GM21825 (cell line): Measurements from ENCODE around the gene GSK3B.
"Not testable (repeated sequence)": the region's sequence is repeated elsewhere in the genome, so short reads cannot be mapped to it uniquely, and the experiment has no call there.

Experiments used
- ATAC-seq: cut with Tn5 transposase; IDR thresholded peaks from one replicate; pipeline ENCODE4 v1.9.1; 2021; ENCODE audit warnings: mild to moderate bottlenecking, moderate library complexity; ENCODE audit not compliant: unreplicated experiment

GSK3B gene

DNA sequence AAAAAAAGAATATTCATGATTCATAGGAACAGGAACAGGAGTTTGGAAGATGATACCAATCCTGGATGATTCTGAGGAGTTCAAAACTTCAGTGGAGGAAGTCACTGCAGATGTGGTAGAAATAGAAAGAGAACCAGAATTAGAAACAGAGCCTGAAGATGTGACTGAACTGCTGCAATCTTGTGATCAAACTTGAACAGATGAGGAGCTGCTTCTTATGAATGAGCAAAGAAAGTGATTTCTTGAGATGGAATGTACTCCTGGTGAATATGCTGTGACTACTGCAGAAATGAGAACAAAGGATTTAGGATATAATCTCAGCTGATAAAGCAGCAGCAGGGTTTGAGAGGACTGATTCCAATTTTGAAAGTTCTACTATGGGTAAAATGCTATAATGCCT, 72.7 kb downstream of the GSK3B start:
- no peak for ATAC-seq

DNA sequence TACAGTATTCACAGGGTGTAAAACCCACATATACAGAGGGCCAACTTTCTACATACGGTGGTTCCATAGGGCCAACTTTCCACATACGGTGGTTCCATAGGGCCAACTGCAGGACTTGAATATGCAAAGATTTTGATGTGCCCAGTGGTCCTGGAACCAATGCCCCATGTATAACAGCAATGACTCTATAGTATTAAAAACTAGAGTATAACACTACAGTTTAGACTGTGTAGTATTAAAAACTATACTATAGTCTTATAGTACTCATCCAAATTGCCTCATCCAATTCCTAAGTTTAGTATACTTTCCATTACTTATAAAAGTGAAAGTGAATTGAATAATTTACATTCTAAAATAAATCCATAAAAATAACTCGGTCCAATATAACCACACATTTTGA, 75.9 kb downstream of the GSK3B start:
- no peak for ATAC-seq

DNA sequence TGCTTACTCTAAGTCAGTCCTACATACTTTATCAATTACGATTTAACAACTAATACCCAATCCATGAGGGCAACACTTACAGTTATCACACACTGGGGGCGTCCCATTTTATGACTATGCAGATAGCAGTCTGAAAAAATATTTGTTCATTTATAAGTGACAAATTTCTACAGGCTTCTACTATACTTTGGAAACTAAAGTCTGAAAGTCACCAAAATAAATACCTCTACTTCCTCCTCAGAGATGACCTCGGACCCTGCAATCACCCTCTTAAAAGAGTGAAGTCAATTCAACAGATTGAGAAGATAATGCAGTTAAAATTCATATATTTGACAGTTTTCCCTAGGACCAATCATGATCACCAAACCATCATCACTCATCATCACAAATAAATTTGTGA, 76.6 kb downstream of the GSK3B start:
- ATAC-seq, result no peak

DNA sequence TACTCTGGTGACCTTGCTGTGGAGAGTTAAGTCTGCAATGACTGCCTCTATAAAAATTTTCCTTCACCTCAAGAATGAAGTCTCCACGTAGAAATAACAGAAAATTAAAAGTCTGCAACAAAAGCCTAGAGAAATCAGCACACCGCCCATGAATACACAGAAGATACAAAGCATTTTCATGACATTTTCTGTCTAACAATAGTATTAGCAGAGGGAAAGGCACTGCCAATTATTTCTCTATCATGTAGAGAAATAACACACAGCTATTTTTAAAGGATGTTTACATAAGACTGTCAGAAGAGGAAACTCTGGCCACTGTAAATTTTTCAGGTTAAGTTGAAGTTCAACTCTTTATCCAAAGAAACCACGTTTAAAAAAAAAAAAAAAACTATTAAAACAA, 80.8 kb downstream of the GSK3B start:
- ATAC-seq, result no peak

DNA sequence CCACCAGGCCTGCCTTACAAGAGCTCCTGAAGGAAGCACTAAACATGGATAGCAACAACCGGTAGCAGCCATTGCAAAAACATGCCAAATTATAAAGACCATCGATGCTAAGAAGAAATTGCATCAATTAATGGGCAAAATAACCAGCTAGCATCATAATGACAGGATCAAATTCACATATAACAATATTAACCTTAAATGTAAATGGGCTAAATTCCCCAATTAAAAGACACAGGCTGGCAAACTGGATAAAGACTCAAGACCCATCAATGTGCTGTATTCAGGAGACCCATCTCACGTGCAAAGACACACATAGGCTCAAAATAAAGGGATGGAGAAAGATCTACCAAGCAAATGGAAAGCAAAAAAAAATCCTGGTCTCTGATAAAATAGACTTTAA, 88.5 kb downstream of the GSK3B start:
- ATAC-seq, result not testable (repeated sequence)

DNA sequence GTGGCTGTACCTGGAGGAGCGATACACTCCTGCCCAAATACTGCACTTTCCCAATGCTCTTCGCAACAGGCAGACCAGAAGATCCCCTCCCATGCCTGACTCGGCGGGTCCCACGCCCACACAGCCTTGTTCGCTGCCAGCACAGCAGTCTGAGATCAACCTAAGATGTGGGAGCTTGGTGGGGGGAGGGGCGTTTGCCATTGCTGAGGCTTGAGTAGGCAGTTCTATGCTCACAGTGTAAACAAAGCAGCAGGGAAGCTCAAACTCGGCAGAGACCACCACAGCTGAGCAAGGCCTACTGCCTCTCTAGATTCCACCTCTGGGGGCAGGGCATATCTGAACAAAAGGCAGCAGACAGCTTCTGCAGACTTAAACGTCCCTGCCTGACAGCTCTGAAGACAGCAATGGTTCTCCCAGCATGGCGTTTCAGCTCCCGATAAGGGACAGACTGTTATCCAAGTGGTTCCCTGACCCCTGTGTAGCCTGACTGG, 90.2 kb downstream of the GSK3B start:
- ATAC-seq, result not testable (repeated sequence)

DNA sequence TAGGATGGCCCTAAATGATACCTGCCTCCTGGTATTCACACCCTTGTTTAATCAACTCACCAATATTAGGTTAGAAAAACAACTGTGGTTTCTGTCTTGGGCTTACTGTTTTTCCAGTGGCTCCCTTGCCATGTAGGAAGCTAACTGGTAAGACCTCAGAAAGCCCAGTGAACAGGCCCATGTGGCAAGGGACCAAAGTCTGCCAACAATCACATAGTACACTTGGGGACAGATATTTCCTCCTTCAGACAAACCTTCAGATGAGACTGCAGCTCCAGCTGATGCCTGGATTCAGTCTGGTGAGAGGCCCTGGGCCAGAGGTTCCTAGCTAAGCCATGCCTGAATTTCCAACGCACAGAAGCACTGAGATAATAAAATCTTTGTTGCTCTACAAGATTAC, 96.1 kb downstream of the GSK3B start:
- ATAC-seq, result no peak

DNA sequence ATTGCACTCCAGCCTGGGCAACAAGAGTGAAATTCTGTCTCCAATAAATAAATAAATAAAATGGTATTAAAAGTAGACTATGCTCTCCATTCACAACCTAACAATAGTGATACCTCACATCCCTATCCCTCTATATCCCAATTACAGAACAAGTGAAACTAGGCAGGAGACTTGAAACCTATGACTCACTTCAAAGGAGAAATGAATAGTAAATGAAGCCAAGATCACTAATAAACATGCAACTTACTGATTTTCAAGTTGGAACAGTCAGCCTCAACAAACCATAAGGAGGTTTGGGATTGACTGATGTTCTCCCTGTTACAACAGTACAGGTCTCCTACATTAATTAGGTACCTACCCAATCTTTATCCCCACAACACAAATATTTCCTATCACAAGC, 103.4 kb downstream of the GSK3B start:
- ATAC-seq, result no peak

DNA sequence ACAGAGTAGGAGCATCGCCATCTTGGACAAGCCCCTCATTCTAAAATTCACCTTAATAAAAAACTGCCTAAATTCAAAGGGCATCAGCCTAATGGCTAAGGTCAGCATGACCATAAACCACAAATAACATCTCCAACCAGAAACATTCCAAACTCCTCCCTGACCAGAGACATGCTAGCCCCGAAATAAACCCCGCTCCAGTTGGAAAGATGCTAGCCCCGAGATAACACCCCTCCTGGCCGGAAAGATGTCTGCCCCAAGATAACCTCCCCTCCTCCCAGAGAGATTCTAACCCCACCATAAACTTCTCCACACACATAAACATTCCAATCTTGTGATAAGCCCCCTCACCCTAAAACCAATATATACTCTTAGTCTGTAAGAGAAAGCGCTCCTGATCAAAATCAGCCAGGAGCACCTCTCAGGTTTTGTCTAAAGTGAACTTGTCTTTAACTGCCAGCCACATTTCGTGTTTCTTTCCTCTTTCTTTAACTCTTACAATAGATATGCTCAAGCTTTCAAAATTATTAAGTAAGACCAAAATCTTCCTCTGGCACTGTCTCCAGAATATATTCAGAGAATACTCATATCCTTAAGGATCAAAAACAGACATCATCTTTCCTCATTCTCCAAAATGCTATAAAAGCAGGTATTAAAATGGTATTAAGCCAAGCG, 104.1 kb downstream of the GSK3B start:
- ATAC-seq, result no peak

DNA sequence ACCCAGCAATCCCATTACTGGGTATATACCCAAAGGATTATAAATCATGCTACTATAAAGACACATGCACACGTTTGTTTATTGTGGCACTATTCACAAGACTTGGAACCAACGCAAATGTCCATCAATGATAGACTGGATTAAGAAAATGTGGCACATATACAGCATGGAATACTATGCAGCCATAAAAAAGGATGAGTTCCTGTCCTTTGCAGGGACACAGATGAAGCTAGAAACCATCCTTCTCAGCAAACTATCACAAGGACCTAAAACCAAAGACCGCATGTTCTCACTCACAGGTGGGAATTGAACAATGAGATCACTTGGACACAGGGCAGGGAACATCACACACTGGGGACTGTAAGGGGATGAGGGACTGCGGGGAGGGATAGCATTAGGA, 107.4 kb downstream of the GSK3B start:
- ATAC-seq, result not testable (repeated sequence)

DNA sequence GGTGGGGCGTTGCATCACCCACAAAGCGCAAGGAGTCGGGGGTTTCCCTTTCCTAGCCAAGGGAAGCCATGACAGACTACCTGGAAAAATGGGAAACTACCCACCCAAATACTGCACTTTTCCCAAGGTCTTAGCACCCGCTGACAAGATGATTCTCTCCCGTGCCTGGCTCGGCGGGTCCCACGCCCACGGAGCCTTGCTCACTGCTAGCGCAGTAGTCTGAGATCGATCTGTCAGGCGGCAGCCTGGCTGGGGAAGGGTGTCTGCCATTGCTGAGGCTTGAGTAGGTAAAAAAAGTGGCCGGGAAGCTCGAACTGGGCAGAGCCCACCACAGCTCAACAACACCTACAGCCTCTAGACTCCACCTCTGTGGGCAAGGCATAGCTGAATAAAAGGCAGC, 112.9 kb downstream of the GSK3B start:
- ATAC-seq, result no peak

DNA sequence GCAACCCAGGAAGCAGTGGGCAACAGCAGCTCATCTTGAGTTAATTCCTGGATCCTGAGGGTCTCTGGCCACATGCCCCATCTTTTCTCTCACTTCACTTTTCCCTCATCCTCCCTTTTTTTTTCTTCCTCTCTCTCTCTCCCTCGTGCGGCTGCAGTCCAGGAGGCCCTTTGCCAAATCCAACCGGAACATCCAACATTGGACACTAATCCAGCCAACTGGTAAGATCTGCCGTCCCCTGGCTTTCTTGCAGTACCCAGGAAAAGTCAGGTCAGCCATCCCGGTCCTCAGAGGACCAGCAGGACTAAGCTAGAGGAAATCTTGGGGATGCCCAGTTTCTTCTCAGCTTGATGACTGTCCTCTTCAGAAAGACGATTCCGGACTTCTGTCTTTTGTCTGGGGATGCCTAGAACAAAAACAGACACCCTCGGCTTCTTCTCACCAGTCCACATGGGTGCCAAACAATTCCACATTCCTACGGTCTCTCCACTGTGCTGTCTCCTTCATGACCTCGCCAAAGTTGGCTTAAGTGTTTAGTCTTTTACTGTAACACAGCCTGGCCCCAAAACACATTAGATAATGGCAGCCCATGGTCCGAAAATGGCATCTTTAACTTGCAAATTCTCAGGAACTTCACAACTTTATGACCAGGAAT, 115.6 kb downstream of the GSK3B start:
- no peak for ATAC-seq

DNA sequence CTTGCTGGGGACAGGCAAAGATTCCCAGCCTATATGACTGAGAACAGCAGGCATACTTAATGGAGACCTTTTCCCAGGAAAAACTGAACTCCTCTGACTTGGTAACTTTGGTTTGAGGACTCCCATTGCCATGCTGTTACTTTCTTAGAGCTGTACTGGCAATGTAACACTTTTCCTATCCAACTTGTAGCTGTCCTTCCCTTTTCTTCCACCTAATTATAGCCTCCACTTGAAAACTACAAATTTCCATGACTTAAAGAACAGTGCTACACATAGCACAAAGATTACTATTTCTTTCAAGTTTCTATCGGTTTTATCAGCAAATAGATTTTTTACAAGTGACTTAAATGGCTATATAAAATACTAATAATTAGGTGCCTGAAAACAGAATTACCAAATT, 116.9 kb downstream of the GSK3B start:
- ATAC-seq, result no peak

DNA sequence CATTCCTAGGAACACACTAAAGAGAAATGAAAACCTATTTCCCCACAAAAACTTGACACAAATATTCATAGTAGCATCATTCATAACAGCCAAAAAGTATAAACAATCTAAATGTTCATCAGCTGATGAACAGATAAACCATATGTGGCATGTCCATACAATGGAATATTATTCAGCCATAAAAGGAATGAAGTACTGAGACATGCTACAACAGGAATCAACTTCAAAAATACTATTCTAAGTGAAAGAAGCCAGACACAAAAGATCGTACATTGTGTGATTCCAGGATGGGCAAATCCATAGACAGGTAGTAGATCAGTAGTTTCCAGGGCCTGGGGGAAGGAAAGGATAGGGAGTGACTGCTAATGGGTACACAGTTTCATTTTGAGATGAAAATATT, 118.0 kb downstream of the GSK3B start:
- no peak for ATAC-seq

DNA sequence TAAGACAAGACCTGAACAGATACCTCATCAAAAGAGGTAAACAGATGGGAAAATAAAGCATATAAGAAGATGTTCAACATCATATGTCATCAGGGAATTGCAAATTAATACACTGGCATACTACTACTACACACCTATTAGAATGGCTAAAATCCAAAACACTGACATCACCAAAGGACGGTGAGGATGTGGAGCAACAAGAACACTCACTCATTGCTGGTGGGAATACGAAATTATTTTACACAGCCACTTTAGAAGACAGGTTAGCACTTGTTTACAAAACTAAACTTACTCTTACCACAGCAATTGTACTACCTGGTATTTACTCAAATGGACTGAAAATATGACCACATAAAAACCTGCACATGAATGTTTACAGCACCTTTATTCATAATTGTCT, 119.6 kb downstream of the GSK3B start:
- ATAC-seq, result no peak

DNA sequence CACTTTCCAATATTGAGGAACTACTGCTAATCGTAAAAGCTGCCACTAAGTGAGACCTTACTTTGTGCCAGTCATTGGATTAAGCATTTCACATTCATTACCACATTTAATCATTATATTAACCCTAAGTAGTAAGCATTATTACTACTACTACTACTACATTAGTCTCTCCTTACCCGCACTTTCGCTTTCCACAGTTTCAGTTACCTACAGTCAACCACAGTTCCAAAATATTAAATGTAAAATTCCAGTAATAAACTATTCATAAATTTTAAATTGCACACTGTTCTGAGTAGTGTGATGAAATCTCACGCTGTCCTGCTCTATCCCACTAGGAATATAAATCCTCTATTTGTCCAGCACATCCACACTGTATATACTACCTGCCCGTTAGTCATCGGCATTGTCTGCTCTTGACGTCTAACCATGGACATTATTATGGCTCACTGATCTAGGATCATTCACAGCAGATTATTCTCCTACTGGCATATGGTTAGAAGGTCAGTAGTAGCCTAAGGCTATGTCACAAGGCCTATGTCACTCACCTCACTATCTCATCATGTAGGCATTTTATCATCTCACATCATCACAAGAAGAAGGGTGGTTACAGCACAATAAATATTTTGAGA, 121.1 kb downstream of the GSK3B start:
- ATAC-seq, result no peak

DNA sequence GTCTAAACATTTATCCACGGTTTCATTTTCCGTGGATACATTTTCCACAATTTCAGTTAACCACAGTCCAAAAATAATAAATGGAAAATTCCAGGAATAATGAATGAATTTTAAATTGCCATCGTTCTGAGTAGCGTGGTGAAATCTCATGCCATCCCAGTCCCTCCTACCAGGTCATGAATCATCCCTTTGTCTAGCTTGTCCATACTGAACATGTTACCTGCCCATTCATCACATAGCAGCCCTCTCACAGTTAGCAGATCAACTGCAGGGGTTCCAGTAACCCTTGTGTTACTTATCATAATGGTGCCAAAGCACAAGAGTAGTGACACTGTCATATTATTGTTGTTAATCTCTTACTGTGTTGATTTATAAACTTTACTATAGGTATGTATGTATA, 124.5 kb downstream of the GSK3B start:
- ATAC-seq, result no peak

DNA sequence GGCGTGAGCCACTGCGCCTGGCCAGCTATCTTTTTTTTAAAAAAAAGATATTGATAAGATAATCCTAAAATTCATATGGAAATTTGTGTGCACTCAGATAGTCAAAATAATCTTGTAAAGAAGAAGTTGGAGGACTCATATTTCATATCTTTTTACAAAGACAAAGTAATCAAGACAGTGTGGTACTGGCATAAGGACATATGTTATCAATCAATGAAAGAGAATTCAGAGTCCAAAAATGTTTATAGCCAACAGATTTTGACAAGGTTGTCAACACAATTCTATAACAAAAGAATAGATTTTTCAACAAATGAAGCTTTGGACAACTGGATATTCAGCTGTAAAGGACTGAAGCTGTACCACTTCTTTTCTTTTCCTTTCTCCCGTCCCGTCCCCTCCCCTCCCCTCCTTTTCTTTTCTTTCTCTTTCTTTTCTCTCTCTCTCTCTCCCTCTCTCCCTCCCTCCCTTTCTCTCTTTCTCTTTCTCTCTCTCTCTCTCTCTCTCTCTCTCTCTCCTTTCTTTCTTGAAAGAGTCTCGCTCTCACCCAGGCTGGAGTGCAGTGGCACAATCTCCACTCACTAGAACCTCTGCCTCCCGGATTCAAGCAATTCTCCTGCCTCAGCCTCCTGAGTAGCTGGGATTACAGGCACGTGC, 126.8 kb downstream of the GSK3B start:
- no peak for ATAC-seq

DNA sequence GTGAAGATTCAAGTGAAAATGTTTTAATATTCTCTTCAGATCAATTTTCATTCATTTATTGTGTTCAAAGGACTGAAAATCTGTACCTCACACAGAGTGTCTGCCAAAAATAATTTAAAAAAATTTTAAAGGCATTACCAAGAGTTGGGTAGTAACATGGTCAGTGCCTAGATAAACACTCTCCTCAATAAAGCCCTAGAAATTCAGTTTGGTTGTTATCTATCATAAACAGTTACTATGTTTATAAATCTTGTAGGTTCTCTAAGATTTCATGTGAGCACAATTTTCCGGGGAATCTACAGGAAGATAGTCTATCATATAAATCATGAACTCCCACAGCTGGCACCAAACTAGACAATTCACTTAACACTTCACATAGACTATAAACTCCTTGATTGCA, 128.6 kb downstream of the GSK3B start:
- no peak for ATAC-seq

DNA sequence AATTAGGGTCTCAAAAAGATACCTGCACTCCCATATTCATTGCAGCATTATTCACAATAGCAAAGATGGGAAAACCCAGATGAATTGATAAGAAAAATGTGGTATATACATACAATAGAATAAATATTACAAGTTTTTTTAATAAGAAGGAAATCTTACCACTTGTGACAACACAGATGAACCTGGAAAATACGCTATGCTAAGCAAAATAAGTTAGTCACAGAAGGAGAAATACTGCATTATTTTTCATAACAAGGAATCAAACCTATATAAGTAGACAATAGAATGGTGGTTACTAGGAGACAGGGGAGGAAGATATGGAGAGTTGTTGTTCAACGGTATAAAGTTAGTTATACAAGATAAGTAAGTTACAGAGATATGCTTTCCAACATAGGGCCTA, 130.0 kb downstream of the GSK3B start:
- ATAC-seq, result no peak

DNA sequence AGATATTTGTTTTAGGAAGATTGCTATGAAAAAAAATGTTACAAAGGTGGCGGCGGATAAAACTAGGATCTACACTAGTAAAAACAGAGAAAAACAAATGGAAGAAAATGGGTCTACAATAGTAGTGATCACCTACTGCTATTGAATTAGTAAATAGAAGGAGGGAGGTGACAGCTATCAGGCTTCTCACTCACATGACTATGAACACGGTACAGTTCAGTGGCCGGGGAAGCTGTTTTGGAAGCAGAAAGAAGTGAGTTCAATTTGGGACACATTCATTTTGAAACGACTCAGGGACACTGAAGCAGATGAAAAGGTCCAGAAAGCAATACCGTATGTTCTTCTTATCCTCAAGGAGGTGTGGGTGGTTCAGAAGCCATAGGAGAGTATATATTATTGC, 138.3 kb downstream of the GSK3B start:
- no peak for ATAC-seq
